NB4 (cell line): ENCODE measurements around the gene ZNF202.

Experiments
- CTCF ChIP-seq: IDR thresholded peaks from one replicate; pipeline ENCODE4 v1.5.1; 2012; ENCODE audit warnings: low read depth, low read length
- MYC ChIP-seq: IDR thresholded peaks from 2 replicates; pipeline ENCODE4 v1.6.1; 2011; ENCODE audit warnings: low read depth, low read length
- POLR2A ChIP-seq: IDR thresholded peaks from 2 replicates; pipeline ENCODE4 v1.6.1; 2011; ENCODE audit warnings: mild to moderate bottlenecking; ENCODE audit not compliant: insufficient read length; ENCODE audit errors: extremely low read depth
- TF ChIP-seq, protein P1 (sequence below): IDR thresholded peaks from 2 replicates; pipeline ENCODE4 v1.6.1; 2011; ENCODE audit warnings: low read depth, low read length

- no peak for TF ChIP-seq CTCF
- TF ChIP-seq POLR2A: no peak
- TF ChIP-seq MYC: no peak
- TF ChIP-seq, protein P1, sequence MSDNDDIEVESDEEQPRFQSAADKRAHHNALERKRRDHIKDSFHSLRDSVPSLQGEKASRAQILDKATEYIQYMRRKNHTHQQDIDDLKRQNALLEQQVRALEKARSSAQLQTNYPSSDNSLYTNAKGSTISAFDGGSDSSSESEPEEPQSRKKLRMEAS: no peak
Observed at GRCh38 chr11:123742031-123742723, 717 bp upstream of the ZNF202 start.
